HCT116 (cell line): ENCODE measurements around the gene ATP7B. TPM values are rescaled to one million over a fixed set of nuclear protein-coding genes. Genes with fewer than 3 reads are reported as not detected.

ENCODE experiments used
- ATAC-seq: fragments of 200-7000 bp; cut with Tn5 transposase; 2 replicates; pipeline ENCODE4 v1.9.1; 2020; ENCODE audit warnings: mild to moderate bottlenecking, moderate library complexity
- BruUV-seq: library from RNA; stranded (reverse); fragments of 400-500 nt; replicated peaks from 2 replicates; lab custom pipeline; 2021; lab: Mats Ljungman, UMichigan
- CTCF ChIA-PET: fragments of 300-600 bp; sonication (Branson Sonifier 250); formaldehyde crosslinking; loops from one replicate; lab custom pipeline; 2021; ENCODE audit warnings: antibody characterized with exemption; lab: Charles Lee
- POLR2A ChIA-PET: fragments of 300-600, 350-600 bp; sonication (Branson Sonifier 250); formaldehyde crosslinking; loops from one replicate; lab custom pipeline; 2021; ENCODE audit warnings: antibody characterized with exemption; lab: Charles Lee
- RAD21 ChIA-PET, 2 experiments: fragments of 300-600 bp; sonication (Branson Sonifier 250); formaldehyde crosslinking; loops; one replicate each; lab custom pipeline; 2023; ENCODE audit warnings: low total read pairs in 2 of 2; ENCODE audit not compliant: uncharacterized antibody in 2 of 2, unreplicated experiment in 2 of 2, low non-redundant PET in 1 of 2; lab: Charles Lee
- DNase-seq: peaks from one replicate; pipeline ENCODE4 v3.0.0-alpha.2; 2010; ENCODE audit warnings: low read depth, low spot score
- H2AFZ ChIP-seq: fragments of 200-600 bp; shearing (Covaris generic), sonication (generic); 2 replicates; pipeline ENCODE4 v1.6.1; 2017; ENCODE audit warnings: low read depth, mixed run types, mixed read lengths, antibody characterized with exemption, low read length; ENCODE audit not compliant: poor library complexity, severe bottlenecking
- H3K27ac ChIP-seq: 2 replicates; pipeline ENCODE4 v1.5.1; 2012; ENCODE audit warnings: low read depth, low read length
- H3K27me3 ChIP-seq: fragments of 200-600 bp; sonication (generic); 2 replicates; pipeline ENCODE4 v1.6.1; 2016; ENCODE audit warnings: mixed run types, low read length, mixed read lengths; ENCODE audit not compliant: insufficient read depth
- H3K36me3 ChIP-seq, 2 experiments: fragments of 200-500 bp in 1 of 2; fragments of 200-600 bp in 1 of 2; sonication (Bioruptor generic) in 1 of 2; sonication (generic) in 1 of 2; 2 replicates each; pipeline versions ENCODE4 v1.5.1 to v1.6.1; 2014 to 2016; ENCODE audit warnings: low read length in 2 of 2, inconsistent platforms in 1 of 2, mixed read lengths in 1 of 2, mixed run types in 1 of 2; ENCODE audit not compliant: insufficient read depth in 2 of 2, control insufficient read depth in 1 of 2
- H3K4me1 ChIP-seq, 2 experiments: fragments of 200-600 bp in 1 of 2; sonication (generic) in 1 of 2; 2 replicates each; pipeline versions ENCODE4 v1.5.1 to v1.6.1; 2012 to 2017; ENCODE audit warnings: low read length in 2 of 2, inconsistent platforms in 1 of 2, mild to moderate bottlenecking in 1 of 2, mixed read lengths in 1 of 2, mixed run types in 1 of 2, moderate library complexity in 1 of 2; ENCODE audit not compliant: insufficient read depth in 2 of 2, control insufficient read depth in 1 of 2
- H3K4me2 ChIP-seq: fragments of 200-600 bp; sonication (generic); 2 replicates; pipeline ENCODE4 v1.6.1; 2017; ENCODE audit warnings: mixed run types, low read length, mixed read lengths
- H3K4me3 ChIP-seq, 2 experiments: fragments of 200-600 bp in 1 of 2; sonication (generic) in 1 of 2; replicated peaks in 1 of 2; 2 replicates each; pipeline ENCODE4 v1.5.1; 2011 to 2016; ENCODE audit warnings: low read length in 2 of 2, control low read depth in 1 of 2, low read depth in 1 of 2, mild to moderate bottlenecking in 1 of 2, mixed read lengths in 1 of 2, mixed run types in 1 of 2
- H3K79me2 ChIP-seq: fragments of 200-600 bp; sonication (generic); 2 replicates; pipeline ENCODE4 v1.6.1; 2017; ENCODE audit warnings: mild to moderate bottlenecking, mixed run types, low read length, moderate library complexity, mixed read lengths; ENCODE audit not compliant: insufficient read depth
- H3K9ac ChIP-seq: fragments of 200-600 bp; sonication (generic); 2 replicates; pipeline ENCODE4 v1.6.1; 2016; ENCODE audit warnings: low read length, mixed read lengths
- H3K9me2 ChIP-seq: fragments of 200-600 bp; sonication (generic), shearing (Covaris generic); 2 replicates; pipeline ENCODE4 v1.6.1; 2017; ENCODE audit warnings: mixed run types, mild to moderate bottlenecking, moderate library complexity; ENCODE audit not compliant: insufficient read depth
- H3K9me3 ChIP-seq, 2 experiments: fragments of 200-500 bp in 1 of 2; fragments of 200-600 bp in 1 of 2; sonication (Bioruptor generic) in 1 of 2; sonication (generic) in 1 of 2; 2 replicates each; pipeline ENCODE4 v1.6.1; 2014 to 2017; ENCODE audit warnings: low read length in 2 of 2, mixed read lengths in 2 of 2, inconsistent platforms in 1 of 2, low read depth in 1 of 2, mild to moderate bottlenecking in 1 of 2, mixed run types in 1 of 2, moderate library complexity in 1 of 2; ENCODE audit not compliant: control insufficient read depth in 1 of 2, insufficient read depth in 1 of 2
- H4K20me1 ChIP-seq: fragments of 200-600 bp; sonication (generic), shearing (Covaris generic); 2 replicates; pipeline ENCODE4 v1.6.1; 2017; ENCODE audit warnings: mixed run types, mild to moderate bottlenecking, moderate library complexity; ENCODE audit not compliant: insufficient read depth
- CBX3 ChIP-seq: IDR thresholded peaks from 2 replicates; pipeline ENCODE4 v1.6.1; 2012; ENCODE audit warnings: low read depth
- CEBPB ChIP-seq: IDR thresholded peaks from 2 replicates; pipeline ENCODE4 v1.6.1; 2012; ENCODE audit warnings: low read depth
- EGR1 ChIP-seq: IDR thresholded peaks from 2 replicates; pipeline ENCODE4 v1.6.1; 2012; ENCODE audit warnings: low read depth
- ELF1 ChIP-seq: IDR thresholded peaks from 2 replicates; pipeline ENCODE4 v1.6.1; 2012; ENCODE audit warnings: low read depth, borderline replicate concordance
- EZH2 ChIP-seq: fragments of 200-600 bp; sonication (generic); IDR thresholded peaks from 2 replicates; pipeline ENCODE4 v1.6.1; 2017; ENCODE audit warnings: antibody characterized with exemption, mixed run types
- SP1 ChIP-seq: IDR thresholded peaks from 2 replicates; pipeline ENCODE4 v1.6.1; 2012; ENCODE audit warnings: low read depth
- SRF ChIP-seq: IDR thresholded peaks from 2 replicates; pipeline ENCODE4 v1.6.1; 2012; ENCODE audit warnings: low read depth
- TCF7L2 ChIP-seq: IDR thresholded peaks from 2 replicates; pipeline ENCODE4 v1.7.0; 2011; ENCODE audit warnings: borderline replicate concordance, inconsistent platforms; ENCODE audit not compliant: insufficient read depth, insufficient read length; ENCODE audit errors: extremely low read depth
- YY1 ChIP-seq: IDR thresholded peaks from 2 replicates; pipeline ENCODE4 v1.6.1; 2011; ENCODE audit warnings: low read length, low read depth, moderate library complexity, mild to moderate bottlenecking; ENCODE audit not compliant: insufficient replicate concordance; ENCODE audit errors: extremely low read depth
- intact Hi-C: fragments of 100-400 bp; cut with micrococcal nuclease; formaldehyde crosslinking; loops from 2 replicates; pipeline ENCODE4 v1.10.0; 2022
- total RNA-seq: library from RNA; stranded (reverse); gene quantifications from one replicate; pipeline ENCODE4 v1.2.1, GENCODE V29; 2021; ENCODE audit not compliant: unreplicated experiment
- TF ChIP-seq, protein P1 (sequence below), 3 experiments: fragments of 200-600 bp in 1 of 3; sonication (generic) in 1 of 3; IDR thresholded peaks in 2 of 3; conservative IDR thresholded peaks in 1 of 3; 2 replicates each; pipeline ENCODE4 v1.5.1; 2012 to 2017; ENCODE audit warnings: low read depth in 2 of 3, low read length in 2 of 3, antibody characterized with exemption in 1 of 3, borderline replicate concordance in 1 of 3, control low read depth in 1 of 3, mild to moderate bottlenecking in 1 of 3, mixed read lengths in 1 of 3, mixed run types in 1 of 3, moderate library complexity in 1 of 3; ENCODE audit not compliant: insufficient read depth in 1 of 3
- TF ChIP-seq, protein P2 (sequence below): IDR thresholded peaks from 2 replicates; pipeline ENCODE4 v1.6.1; 2012

ATP7B gene
- total RNA-seq, 1 experiment from 2014 or later, result 10.3 TPM

DNA sequence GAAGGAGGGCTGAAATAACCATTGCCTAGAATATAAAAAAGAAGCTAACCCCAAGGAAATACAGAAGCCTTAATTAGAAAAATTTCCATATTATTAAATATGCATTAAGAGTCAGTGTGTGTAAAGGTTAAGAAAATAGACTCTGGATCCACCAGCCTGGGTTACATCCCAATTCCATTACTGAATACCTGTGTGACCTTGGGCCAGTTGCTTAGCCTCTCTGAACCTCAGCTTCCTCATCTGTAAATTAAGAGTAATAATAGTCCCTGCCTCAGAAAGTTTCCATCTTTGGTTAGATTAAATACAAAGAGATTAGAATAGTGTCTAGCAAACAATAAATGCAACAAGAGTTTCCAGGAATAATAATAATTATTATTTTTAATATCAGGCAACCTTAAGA is 54.5 kb downstream of the ATP7B start:
- RAD21 ChIA-PET, result no interaction called here
- no peaks in the 10 kb centered on the region for H3K9me3 ChIP-seq
- no peak for DNase-seq
- CTCF ChIA-PET, result no interaction called here
- H3K36me3 ChIP-seq, result no peaks in the 10 kb centered on the region
- no peak overlapping the region for H3K4me3 ChIP-seq
- no peaks in the 10 kb centered on the region for H3K79me2 ChIP-seq
- H3K4me1 ChIP-seq, result no peaks in the 10 kb centered on the region
- no peak overlapping the region for H3K27ac ChIP-seq
- intact Hi-C loops, result no loop called here
- POLR2A ChIA-PET, result no interaction called here
- H4K20me1 ChIP-seq, result no peaks in the 10 kb centered on the region
- no peak for ATAC-seq
- TF ChIP-seq EGR1 (no peak), SP1 (no peak), TCF7L2 (no peak), ELF1 (no peak), EZH2 (no peak), YY1 (no peak), CBX3 (no peak), CEBPB (no peak), SRF (no peak)
- TF ChIP-seq, protein P1, sequence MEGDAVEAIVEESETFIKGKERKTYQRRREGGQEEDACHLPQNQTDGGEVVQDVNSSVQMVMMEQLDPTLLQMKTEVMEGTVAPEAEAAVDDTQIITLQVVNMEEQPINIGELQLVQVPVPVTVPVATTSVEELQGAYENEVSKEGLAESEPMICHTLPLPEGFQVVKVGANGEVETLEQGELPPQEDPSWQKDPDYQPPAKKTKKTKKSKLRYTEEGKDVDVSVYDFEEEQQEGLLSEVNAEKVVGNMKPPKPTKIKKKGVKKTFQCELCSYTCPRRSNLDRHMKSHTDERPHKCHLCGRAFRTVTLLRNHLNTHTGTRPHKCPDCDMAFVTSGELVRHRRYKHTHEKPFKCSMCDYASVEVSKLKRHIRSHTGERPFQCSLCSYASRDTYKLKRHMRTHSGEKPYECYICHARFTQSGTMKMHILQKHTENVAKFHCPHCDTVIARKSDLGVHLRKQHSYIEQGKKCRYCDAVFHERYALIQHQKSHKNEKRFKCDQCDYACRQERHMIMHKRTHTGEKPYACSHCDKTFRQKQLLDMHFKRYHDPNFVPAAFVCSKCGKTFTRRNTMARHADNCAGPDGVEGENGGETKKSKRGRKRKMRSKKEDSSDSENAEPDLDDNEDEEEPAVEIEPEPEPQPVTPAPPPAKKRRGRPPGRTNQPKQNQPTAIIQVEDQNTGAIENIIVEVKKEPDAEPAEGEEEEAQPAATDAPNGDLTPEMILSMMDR (IDR thresholded peaks at IDR 0.05 in 2 of 3, conservative IDR thresholded peaks at IDR 0.05 in 1 of 3; ENCODE audit: borderline replicate concordance in 1 of 3, insufficient read depth in 1 of 3, low read depth in 2 of 3, low read length in 2 of 3), result no peak
- TF ChIP-seq, protein P2, sequence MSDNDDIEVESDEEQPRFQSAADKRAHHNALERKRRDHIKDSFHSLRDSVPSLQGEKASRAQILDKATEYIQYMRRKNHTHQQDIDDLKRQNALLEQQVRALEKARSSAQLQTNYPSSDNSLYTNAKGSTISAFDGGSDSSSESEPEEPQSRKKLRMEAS, result no peak
- H3K4me2 ChIP-seq, result no peak overlapping the region
- H3K27me3 ChIP-seq, result no peaks in the 10 kb centered on the region
- H2AFZ ChIP-seq, result no peak overlapping the region
- no TSS peak for BruUV-seq
- no peaks in the 10 kb centered on the region for H3K9me2 ChIP-seq
- no peak overlapping the region for H3K9ac ChIP-seq
